ENCODE data around the gene ZNF536.
"Not testable (repeated sequence)": the region's sequence is repeated elsewhere in the genome, so short reads cannot be mapped to it uniquely, and the experiment has no call there.

GRCh38 chr19:30466598-30466997 lies 94.4 kb downstream of the ZNF536 start:
- TF ChIP-seq CTCF, POLR2A, EP300 (IDR thresholded peaks at IDR 0.05): not testable (repeated sequence)

Measured in ovary (tissue), 3 donors.